HepG2 (cell line): ENCODE results near the gene PRM2. TPM values are rescaled to one million over a fixed set of nuclear protein-coding genes. Genes with fewer than 3 reads are reported as not detected.

Source experiments
- CREB1 ChIP-seq, 2 experiments: fragments of 450-650 bp in 1 of 2; IDR thresholded peaks; 2 replicates each; pipeline ENCODE4 v1.6.1; 2016 to 2017; ENCODE audit warnings: control low read depth in 1 of 2, mild to moderate bottlenecking in 1 of 2, missing compliant biosample characterization in 1 of 2, missing genetic modification characterization in 1 of 2
- CSRNP2 ChIP-seq: sonication (generic); formaldehyde crosslinking; conservative IDR thresholded peaks from 2 replicates; pipeline ENCODE4 v1.8.0; 2022; ENCODE audit warnings: low read depth, missing genetic modification reagents
- EZH2 ChIP-seq: conservative IDR thresholded peaks from 2 replicates; pipeline ENCODE4 v1.6.1; 2012; ENCODE audit warnings: mild to moderate bottlenecking, low read depth, low read length, moderate library complexity
- HMGA1 ChIP-seq: sonication (generic); formaldehyde crosslinking; conservative IDR thresholded peaks from 2 replicates; pipeline ENCODE4 v1.4.0; 2020; ENCODE audit warnings: missing genetic modification reagents
- JDP2 ChIP-seq: sonication (generic); formaldehyde crosslinking; IDR thresholded peaks from 2 replicates; pipeline ENCODE4 v1.8.1; 2022; ENCODE audit warnings: missing genetic modification reagents, borderline replicate concordance
- KLF15 ChIP-seq: sonication (generic); formaldehyde crosslinking; IDR thresholded peaks from 2 replicates; pipeline ENCODE4 v1.8.1; 2023; ENCODE audit warnings: borderline replicate concordance, mild to moderate bottlenecking, inconsistent platforms, missing genetic modification reagents, mixed read lengths
- NR1H2 ChIP-seq: sonication (generic); formaldehyde crosslinking; IDR thresholded peaks from 2 replicates; pipeline ENCODE4 v1.8.1; 2022; ENCODE audit warnings: low read depth, missing genetic modification reagents, borderline replicate concordance
- NR2F6 ChIP-seq, 2 experiments: IDR thresholded peaks; 2 replicates each; pipeline ENCODE4 v1.6.1; 2016; ENCODE audit warnings: antibody characterized with exemption in 1 of 2, mild to moderate bottlenecking in 1 of 2
- NRL ChIP-seq: sonication (generic); formaldehyde crosslinking; IDR thresholded peaks from 2 replicates; pipeline ENCODE4 v1.5.0; 2020; ENCODE audit warnings: missing genetic modification reagents, mild to moderate bottlenecking, moderate library complexity, borderline replicate concordance
- POLR2A ChIP-seq, 2 experiments: IDR thresholded peaks; 2 replicates each; pipeline ENCODE4 v1.6.1; 2011; ENCODE audit warnings: low read depth in 2 of 2, low read length in 2 of 2, mild to moderate bottlenecking in 1 of 2, moderate library complexity in 1 of 2; ENCODE audit not compliant: insufficient read depth in 1 of 2
- RCOR2 ChIP-seq: IDR thresholded peaks from 2 replicates; pipeline ENCODE4 v1.6.1; 2016; ENCODE audit warnings: missing biosample characterization, missing genetic modification reagents
- UBTF ChIP-seq: sonication (generic); formaldehyde crosslinking; IDR thresholded peaks from 2 replicates; pipeline ENCODE4 v1.4.0; 2020; ENCODE audit warnings: mild to moderate bottlenecking, missing genetic modification reagents
- ZFP36L2 ChIP-seq: sonication (generic); formaldehyde crosslinking; IDR thresholded peaks from 2 replicates; pipeline ENCODE4 v1.4.0; 2020; ENCODE audit warnings: missing genetic modification reagents
- ZKSCAN5 ChIP-seq: sonication (generic); formaldehyde crosslinking; IDR thresholded peaks from 2 replicates; pipeline ENCODE4 v1.5.1; 2020; ENCODE audit warnings: mild to moderate bottlenecking, missing genetic modification reagents
- ZMYM3 ChIP-seq: sonication (generic); formaldehyde crosslinking; IDR thresholded peaks from 2 replicates; pipeline ENCODE4 v1.5.1; 2020; ENCODE audit warnings: mild to moderate bottlenecking, missing genetic modification reagents
- ZNF280B ChIP-seq: sonication (generic); formaldehyde crosslinking; IDR thresholded peaks from 2 replicates; pipeline ENCODE4 v1.5.0; 2020; ENCODE audit warnings: missing genetic modification reagents, mild to moderate bottlenecking, borderline replicate concordance
- ZNF674 ChIP-seq: sonication (generic); formaldehyde crosslinking; IDR thresholded peaks from 2 replicates; pipeline ENCODE4 v1.5.0; 2020; ENCODE audit warnings: low read depth, mild to moderate bottlenecking, missing genetic modification reagents
- ZNF7 ChIP-seq: IDR thresholded peaks from 2 replicates; pipeline ENCODE4 v1.6.1; 2016; ENCODE audit warnings: missing biosample characterization, missing genetic modification reagents
- ZNF749 ChIP-seq: sonication (generic); formaldehyde crosslinking; IDR thresholded peaks from 2 replicates; pipeline ENCODE4 v1.8.0; 2022; ENCODE audit warnings: mild to moderate bottlenecking, missing genetic modification reagents, moderate library complexity, borderline replicate concordance
- ZNF768 ChIP-seq: sonication (generic); formaldehyde crosslinking; IDR thresholded peaks from 2 replicates; pipeline ENCODE4 v1.4.0; 2020; ENCODE audit warnings: missing genetic modification reagents
- ZNF788 ChIP-seq: sonication (generic); formaldehyde crosslinking; IDR thresholded peaks from 2 replicates; pipeline ENCODE4 v1.5.0; 2020; ENCODE audit warnings: mild to moderate bottlenecking, missing genetic modification reagents, borderline replicate concordance
- polyA plus RNA-seq, 8 experiments: library from polyadenylated mRNA; depleted of rRNA in 3 of 8; stranded (reverse) in 7 of 8; unstranded in 1 of 8; fragments of >200 nt; fragmentation: Illumina TruSeq in 4 of 8; extraction: Trizol in 4 of 8; gene quantifications; 2 replicates each; pipeline versions ENCODE4 v1.2.1 to v1.2.3, GENCODE V29; 2011 to 2016; ENCODE audit warnings: low read depth in 4 of 8, missing spikeins in 1 of 8, mixed read lengths in 1 of 8; ENCODE audit not compliant: insufficient read depth in 1 of 8
- total RNA-seq, 5 experiments: library from RNA; depleted of rRNA; stranded (reverse); fragments of >200 nt; fragmentation: Illumina TruSeq; extraction: Trizol; gene quantifications; 2 replicates each; pipeline ENCODE4 v1.2.3, GENCODE V29; 2016; ENCODE audit warnings: low read depth in 1 of 5
- TF ChIP-seq, protein P1 (sequence below): IDR thresholded peaks from 2 replicates; pipeline ENCODE4 v1.6.1; 2016
- TF ChIP-seq, protein P2 (sequence below): sonication (generic); formaldehyde crosslinking; IDR thresholded peaks from 2 replicates; pipeline ENCODE4 v1.5.0; 2020; ENCODE audit warnings: missing genetic modification reagents, mild to moderate bottlenecking, borderline replicate concordance

PRM2 gene
- total and polyA plus RNA-seq, 2 of the 13 experiments (the other 11 are each of a cell fraction or from before 2014, with no cell fraction given): 0.54 TPM; not detected in 1

GRCh38 chr16:11250786-11251524 is 25.3 kb downstream of the PRM2 start (continued):
- no peak for TF ChIP-seq ZMYM3
- no peak for TF ChIP-seq ZNF749 (CRISPR knock-in tag)
- no peak for TF ChIP-seq ZNF788 (CRISPR knock-in tag)
- no peak for TF ChIP-seq KLF15 (CRISPR knock-in tag)
- no peak for TF ChIP-seq CSRNP2 (CRISPR knock-in tag)
- no peak for TF ChIP-seq NR1H2 (CRISPR knock-in tag)
- TF ChIP-seq, protein P1, sequence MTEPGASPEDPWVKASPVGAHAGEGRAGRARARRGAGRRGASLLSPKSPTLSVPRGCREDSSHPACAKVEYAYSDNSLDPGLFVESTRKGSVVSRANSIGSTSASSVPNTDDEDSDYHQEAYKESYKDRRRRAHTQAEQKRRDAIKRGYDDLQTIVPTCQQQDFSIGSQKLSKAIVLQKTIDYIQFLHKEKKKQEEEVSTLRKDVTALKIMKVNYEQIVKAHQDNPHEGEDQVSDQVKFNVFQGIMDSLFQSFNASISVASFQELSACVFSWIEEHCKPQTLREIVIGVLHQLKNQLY: no peak
- TF ChIP-seq, protein P2, sequence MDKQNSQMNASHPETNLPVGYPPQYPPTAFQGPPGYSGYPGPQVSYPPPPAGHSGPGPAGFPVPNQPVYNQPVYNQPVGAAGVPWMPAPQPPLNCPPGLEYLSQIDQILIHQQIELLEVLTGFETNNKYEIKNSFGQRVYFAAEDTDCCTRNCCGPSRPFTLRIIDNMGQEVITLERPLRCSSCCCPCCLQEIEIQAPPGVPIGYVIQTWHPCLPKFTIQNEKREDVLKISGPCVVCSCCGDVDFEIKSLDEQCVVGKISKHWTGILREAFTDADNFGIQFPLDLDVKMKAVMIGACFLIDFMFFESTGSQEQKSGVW (CRISPR knock-in tag): no peak
- no peak for TF ChIP-seq NR2F6 (IDR thresholded peaks at IDR 0.05)
- TF ChIP-seq NR2F6 (CRISPR knock-in tag; IDR thresholded peaks at IDR 0.05): 0 out of 2 replicates have a peak, but pooled peaks have one; percentile 6
- TF ChIP-seq NRL (CRISPR knock-in tag): no peak
- no peak for TF ChIP-seq JDP2 (CRISPR knock-in tag)
- no peak for TF ChIP-seq EZH2
- TF ChIP-seq ZNF674 (CRISPR knock-in tag): 0 out of 2 replicates have a peak, but pooled peaks have one; percentile 23
- peak; percentile 38; the same call in 1 of the 2 replicates for TF ChIP-seq UBTF (CRISPR knock-in tag)
- TF ChIP-seq ZKSCAN5: no peak
- peak in 1 of 2 experiments; percentile 8; a peak in 1 of 4 replicates for TF ChIP-seq POLR2A (IDR thresholded peaks at IDR 0.05; ENCODE audit: insufficient read depth in 1 of 2, low read depth in 2 of 2, low read length in 2 of 2)
- TF ChIP-seq CREB1 (IDR thresholded peaks at IDR 0.05): peak; percentile 33; the same call in 1 of the 2 replicates
- no peak for TF ChIP-seq CREB1 (CRISPR knock-in tag; IDR thresholded peaks at IDR 0.05)
- TF ChIP-seq RCOR2: no peak
- TF ChIP-seq HMGA1 (CRISPR knock-in tag): no peak
- TF ChIP-seq ZNF280B (CRISPR knock-in tag): no peak
- no peak for TF ChIP-seq ZNF768 (CRISPR knock-in tag)
- TF ChIP-seq ZNF7: no peak
- TF ChIP-seq ZFP36L2 (CRISPR knock-in tag): no peak
